HepG2 (cell line): ENCODE results near the gene MEF2B. TPM values are rescaled to one million over a fixed set of nuclear protein-coding genes. Genes with fewer than 3 reads are reported as not detected.

Experiments used
- FOXA1 ChIP-seq, 2 experiments: fragments of 450-650 bp in 1 of 2; sonication (generic) in 1 of 2; formaldehyde crosslinking in 1 of 2; IDR thresholded peaks; 2 replicates each; pipeline versions ENCODE4 v1.4.0 to v1.6.1; 2016 to 2020; ENCODE audit warnings: missing genetic modification reagents in 1 of 2
- GABPB1 ChIP-seq: IDR thresholded peaks from 2 replicates; pipeline ENCODE4 v1.6.1; 2016; ENCODE audit warnings: mild to moderate bottlenecking, missing genetic modification reagents, moderate library complexity, missing compliant biosample characterization
- GATA4 ChIP-seq: sonication (generic); IDR thresholded peaks from 2 replicates; pipeline ENCODE4 v1.6.1; 2016; ENCODE audit warnings: antibody characterized with exemption, low read depth, borderline replicate concordance
- KDM5B ChIP-seq: sonication (generic); formaldehyde crosslinking; IDR thresholded peaks from 2 replicates; pipeline ENCODE4 v1.4.0; 2020; ENCODE audit warnings: missing genetic modification reagents, mild to moderate bottlenecking, borderline replicate concordance
- MYNN ChIP-seq: sonication (generic); formaldehyde crosslinking; IDR thresholded peaks from 2 replicates; pipeline ENCODE4 v1.4.0; 2020; ENCODE audit warnings: mild to moderate bottlenecking, low read depth, missing genetic modification reagents
- RBAK ChIP-seq: sonication (generic); formaldehyde crosslinking; IDR thresholded peaks from 2 replicates; pipeline ENCODE4 v1.5.1; 2020; ENCODE audit warnings: mild to moderate bottlenecking, missing genetic modification reagents
- SMARCC2 ChIP-seq: fragments of 450-650 bp; IDR thresholded peaks from 2 replicates; pipeline ENCODE4 v1.6.1; 2017; ENCODE audit warnings: antibody characterized with exemption, mild to moderate bottlenecking
- SP140L ChIP-seq: sonication (generic); formaldehyde crosslinking; IDR thresholded peaks from 2 replicates; pipeline ENCODE4 v1.4.0; 2020; ENCODE audit warnings: missing genetic modification reagents, borderline replicate concordance
- THAP11 ChIP-seq: IDR thresholded peaks from 2 replicates; pipeline ENCODE4 v1.6.1; 2016; ENCODE audit warnings: missing biosample characterization, missing genetic modification reagents
- ZFP37 ChIP-seq: sonication (generic); formaldehyde crosslinking; IDR thresholded peaks from 2 replicates; pipeline ENCODE4 v1.4.0; 2020; ENCODE audit warnings: missing genetic modification reagents, borderline replicate concordance
- ZNF251 ChIP-seq: sonication (generic); formaldehyde crosslinking; IDR thresholded peaks from 2 replicates; pipeline ENCODE4 v1.9.0; 2021; ENCODE audit warnings: mild to moderate bottlenecking, missing genetic modification reagents
- ZNF256 ChIP-seq: sonication (generic); formaldehyde crosslinking; conservative IDR thresholded peaks from 2 replicates; pipeline ENCODE4 v1.4.0; 2020; ENCODE audit warnings: missing genetic modification reagents
- ZNF33B ChIP-seq: sonication (generic); formaldehyde crosslinking; IDR thresholded peaks from 2 replicates; pipeline ENCODE4 v1.5.1; 2020; ENCODE audit warnings: mild to moderate bottlenecking, missing genetic modification reagents
- ZNF460 ChIP-seq: sonication (generic); formaldehyde crosslinking; IDR thresholded peaks from 2 replicates; pipeline ENCODE4 v1.5.1; 2020; ENCODE audit warnings: missing genetic modification reagents, mild to moderate bottlenecking, borderline replicate concordance
- ZNF672 ChIP-seq: sonication (generic); formaldehyde crosslinking; IDR thresholded peaks from 2 replicates; pipeline ENCODE4 v1.8.1; 2022; ENCODE audit warnings: missing genetic modification reagents
- ZSCAN22 ChIP-seq: sonication (generic); formaldehyde crosslinking; IDR thresholded peaks from 2 replicates; pipeline ENCODE4 v1.4.0; 2020; ENCODE audit warnings: mild to moderate bottlenecking, missing genetic modification reagents
- polyA plus RNA-seq, 8 experiments: library from polyadenylated mRNA; depleted of rRNA in 3 of 8; stranded (reverse) in 7 of 8; unstranded in 1 of 8; fragments of >200 nt; fragmentation: Illumina TruSeq in 4 of 8; extraction: Trizol in 4 of 8; gene quantifications; 2 replicates each; pipeline versions ENCODE4 v1.2.1 to v1.2.3, GENCODE V29; 2011 to 2016; ENCODE audit warnings: low read depth in 4 of 8, missing spikeins in 1 of 8, mixed read lengths in 1 of 8; ENCODE audit not compliant: insufficient read depth in 1 of 8
- total RNA-seq, 5 experiments: library from RNA; depleted of rRNA; stranded (reverse); fragments of >200 nt; fragmentation: Illumina TruSeq; extraction: Trizol; gene quantifications; 2 replicates each; pipeline ENCODE4 v1.2.3, GENCODE V29; 2016; ENCODE audit warnings: low read depth in 1 of 5
- TF ChIP-seq, protein P1 (sequence below), 2 experiments: fragments of 450-650 bp in 1 of 2; sonication (generic) in 1 of 2; formaldehyde crosslinking in 1 of 2; IDR thresholded peaks; 2 replicates each; pipeline versions ENCODE4 v1.6.1 to v1.8.0; 2016 to 2022; ENCODE audit warnings: antibody characterized with exemption in 1 of 2, mild to moderate bottlenecking in 1 of 2, missing genetic modification reagents in 1 of 2
- TF ChIP-seq, protein P2 (sequence below): sonication (generic); formaldehyde crosslinking; IDR thresholded peaks from 2 replicates; pipeline ENCODE4 v1.5.0; 2020; ENCODE audit warnings: mild to moderate bottlenecking, low read depth, missing genetic modification reagents, borderline replicate concordance
- TF ChIP-seq, protein P3 (sequence below): sonication (generic); formaldehyde crosslinking; IDR thresholded peaks from 2 replicates; pipeline ENCODE4 v1.4.0; 2020; ENCODE audit warnings: missing genetic modification reagents

Gene MEF2B
- total and polyA plus RNA-seq, 2 of the 13 experiments (the other 11 are each of a cell fraction or from before 2014, with no cell fraction given): 1.2 to 1.7 TPM

DNA sequence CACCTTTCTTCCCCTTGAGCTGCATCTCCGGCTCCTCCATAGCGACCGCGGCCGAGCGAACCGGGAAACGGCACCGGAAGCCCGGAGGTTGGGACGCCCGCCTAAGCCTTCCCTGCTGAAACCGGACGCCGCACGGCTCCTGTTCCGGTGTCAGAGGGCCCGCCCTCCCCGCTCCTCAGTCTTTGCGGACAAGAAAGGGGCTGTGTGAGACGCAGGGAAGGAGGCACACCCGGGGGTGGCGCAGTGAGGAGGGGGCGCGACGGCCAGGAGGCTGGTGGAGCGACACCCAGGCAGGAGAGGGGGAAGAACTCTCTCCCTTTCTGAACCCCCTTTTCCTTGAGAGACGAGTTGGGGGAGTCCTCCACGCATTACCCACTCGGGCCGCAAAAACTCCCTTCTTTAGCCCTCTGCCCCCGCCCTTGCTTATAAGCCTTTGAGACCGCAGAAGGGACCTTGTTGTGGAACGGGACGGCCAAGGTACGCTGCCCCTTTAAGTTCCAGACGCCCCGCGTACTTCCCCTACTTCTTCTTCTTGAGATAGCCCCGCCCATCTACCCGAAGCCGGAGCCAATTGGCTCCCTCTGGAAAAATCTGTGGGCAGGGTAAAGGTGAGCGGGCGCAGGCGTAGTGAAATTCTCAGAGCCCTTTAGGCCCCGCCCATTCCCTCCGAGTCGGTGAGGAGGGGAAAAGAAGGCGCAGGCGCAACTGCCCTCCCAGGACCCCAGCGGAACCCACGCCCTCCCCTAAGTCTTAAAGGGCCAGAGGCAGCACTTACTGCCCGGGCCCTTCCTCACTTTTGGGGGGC, 22.2 kb upstream of the MEF2B start, which contains the start of the genes BORCS8 and RFXANK (continued):
- TF ChIP-seq SP140L (CRISPR knock-in tag): no peak
- peak; percentile 94 for TF ChIP-seq THAP11 (CRISPR knock-in tag)
- peak; percentile 100 for TF ChIP-seq GABPB1 (CRISPR knock-in tag)
- TF ChIP-seq ZNF672 (CRISPR knock-in tag): no peak
- no peak for TF ChIP-seq ZSCAN22
- TF ChIP-seq SMARCC2: no peak
- no peak; the same call in 1 of the 2 replicates for TF ChIP-seq GATA4
- TF ChIP-seq FOXA1 (IDR thresholded peaks at IDR 0.05): no peak
- TF ChIP-seq FOXA1 (CRISPR knock-in tag; IDR thresholded peaks at IDR 0.05): peak; percentile 36
- TF ChIP-seq KDM5B (CRISPR knock-in tag): peak; percentile 85
- no peak for TF ChIP-seq ZNF256 (CRISPR knock-in tag)
- peak; percentile 63; the same call in 1 of the 2 replicates for TF ChIP-seq ZNF33B (CRISPR knock-in tag)
- TF ChIP-seq, protein P1, sequence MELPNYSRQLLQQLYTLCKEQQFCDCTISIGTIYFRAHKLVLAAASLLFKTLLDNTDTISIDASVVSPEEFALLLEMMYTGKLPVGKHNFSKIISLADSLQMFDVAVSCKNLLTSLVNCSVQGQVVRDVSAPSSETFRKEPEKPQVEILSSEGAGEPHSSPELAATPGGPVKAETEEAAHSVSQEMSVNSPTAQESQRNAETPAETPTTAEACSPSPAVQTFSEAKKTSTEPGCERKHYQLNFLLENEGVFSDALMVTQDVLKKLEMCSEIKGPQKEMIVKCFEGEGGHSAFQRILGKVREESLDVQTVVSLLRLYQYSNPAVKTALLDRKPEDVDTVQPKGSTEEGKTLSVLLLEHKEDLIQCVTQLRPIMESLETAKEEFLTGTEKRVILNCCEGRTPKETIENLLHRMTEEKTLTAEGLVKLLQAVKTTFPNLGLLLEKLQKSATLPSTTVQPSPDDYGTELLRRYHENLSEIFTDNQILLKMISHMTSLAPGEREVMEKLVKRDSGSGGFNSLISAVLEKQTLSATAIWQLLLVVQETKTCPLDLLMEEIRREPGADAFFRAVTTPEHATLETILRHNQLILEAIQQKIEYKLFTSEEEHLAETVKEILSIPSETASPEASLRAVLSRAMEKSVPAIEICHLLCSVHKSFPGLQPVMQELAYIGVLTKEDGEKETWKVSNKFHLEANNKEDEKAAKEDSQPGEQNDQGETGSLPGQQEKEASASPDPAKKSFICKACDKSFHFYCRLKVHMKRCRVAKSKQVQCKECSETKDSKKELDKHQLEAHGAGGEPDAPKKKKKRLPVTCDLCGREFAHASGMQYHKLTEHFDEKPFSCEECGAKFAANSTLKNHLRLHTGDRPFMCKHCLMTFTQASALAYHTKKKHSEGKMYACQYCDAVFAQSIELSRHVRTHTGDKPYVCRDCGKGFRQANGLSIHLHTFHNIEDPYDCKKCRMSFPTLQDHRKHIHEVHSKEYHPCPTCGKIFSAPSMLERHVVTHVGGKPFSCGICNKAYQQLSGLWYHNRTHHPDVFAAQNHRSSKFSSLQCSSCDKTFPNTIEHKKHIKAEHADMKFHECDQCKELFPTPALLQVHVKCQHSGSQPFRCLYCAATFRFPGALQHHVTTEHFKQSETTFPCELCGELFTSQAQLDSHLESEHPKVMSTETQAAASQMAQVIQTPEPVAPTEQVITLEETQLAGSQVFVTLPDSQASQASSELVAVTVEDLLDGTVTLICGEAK (IDR thresholded peaks at IDR 0.05): peak; percentile 93
- TF ChIP-seq, protein P1 (CRISPR knock-in tag; IDR thresholded peaks at IDR 0.05): peak; percentile 90
- TF ChIP-seq ZNF460 (CRISPR knock-in tag): peak; percentile 60; the same call in 1 of the 2 replicates
- TF ChIP-seq RBAK (CRISPR knock-in tag): no peak
- TF ChIP-seq ZNF251 (CRISPR knock-in tag): no peak
- no peak for TF ChIP-seq MYNN (CRISPR knock-in tag)
- TF ChIP-seq, protein P2, sequence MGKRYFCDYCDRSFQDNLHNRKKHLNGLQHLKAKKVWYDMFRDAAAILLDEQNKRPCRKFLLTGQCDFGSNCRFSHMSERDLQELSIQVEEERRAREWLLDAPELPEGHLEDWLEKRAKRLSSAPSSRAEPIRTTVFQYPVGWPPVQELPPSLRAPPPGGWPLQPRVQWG (CRISPR knock-in tag): no peak
- no peak for TF ChIP-seq ZFP37 (CRISPR knock-in tag)
- TF ChIP-seq, protein P3, sequence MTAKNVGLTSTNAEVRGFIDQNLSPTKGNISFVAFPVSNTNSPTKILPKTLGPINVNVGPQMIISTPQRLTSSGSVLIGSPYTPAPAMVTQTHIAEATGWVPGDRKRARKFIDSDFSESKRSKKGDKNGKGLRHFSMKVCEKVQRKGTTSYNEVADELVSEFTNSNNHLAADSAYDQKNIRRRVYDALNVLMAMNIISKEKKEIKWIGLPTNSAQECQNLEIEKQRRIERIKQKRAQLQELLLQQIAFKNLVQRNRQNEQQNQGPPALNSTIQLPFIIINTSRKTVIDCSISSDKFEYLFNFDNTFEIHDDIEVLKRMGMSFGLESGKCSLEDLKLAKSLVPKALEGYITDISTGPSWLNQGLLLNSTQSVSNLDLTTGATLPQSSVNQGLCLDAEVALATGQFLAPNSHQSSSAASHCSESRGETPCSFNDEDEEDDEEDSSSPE (CRISPR knock-in tag): peak; percentile 63
